ENCODE results near the gene ATP2C2.

ATP2C2 gene

DNA sequence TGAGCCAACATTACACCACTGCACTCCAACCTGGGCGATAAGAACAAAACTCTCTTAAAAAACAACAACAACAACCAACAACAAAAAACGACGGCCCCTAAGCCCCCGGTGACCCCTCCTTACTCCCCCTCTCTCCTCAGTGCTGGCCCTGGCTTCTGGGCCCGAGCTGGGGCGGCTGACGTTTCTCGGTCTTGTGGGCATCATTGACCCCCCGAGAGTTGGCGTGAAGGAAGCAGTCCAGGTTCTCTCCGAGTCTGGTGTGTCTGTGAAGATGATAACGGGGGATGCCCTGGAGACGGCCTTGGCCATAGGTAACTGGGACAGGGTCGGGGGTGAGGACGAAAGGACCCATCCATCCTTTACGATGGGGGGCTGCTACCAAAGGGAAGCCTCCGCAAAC lies 83.4 kb downstream of the ATP2C2 start:
- DNase-seq (ENCODE audit: low spot score): no peak

DNA sequence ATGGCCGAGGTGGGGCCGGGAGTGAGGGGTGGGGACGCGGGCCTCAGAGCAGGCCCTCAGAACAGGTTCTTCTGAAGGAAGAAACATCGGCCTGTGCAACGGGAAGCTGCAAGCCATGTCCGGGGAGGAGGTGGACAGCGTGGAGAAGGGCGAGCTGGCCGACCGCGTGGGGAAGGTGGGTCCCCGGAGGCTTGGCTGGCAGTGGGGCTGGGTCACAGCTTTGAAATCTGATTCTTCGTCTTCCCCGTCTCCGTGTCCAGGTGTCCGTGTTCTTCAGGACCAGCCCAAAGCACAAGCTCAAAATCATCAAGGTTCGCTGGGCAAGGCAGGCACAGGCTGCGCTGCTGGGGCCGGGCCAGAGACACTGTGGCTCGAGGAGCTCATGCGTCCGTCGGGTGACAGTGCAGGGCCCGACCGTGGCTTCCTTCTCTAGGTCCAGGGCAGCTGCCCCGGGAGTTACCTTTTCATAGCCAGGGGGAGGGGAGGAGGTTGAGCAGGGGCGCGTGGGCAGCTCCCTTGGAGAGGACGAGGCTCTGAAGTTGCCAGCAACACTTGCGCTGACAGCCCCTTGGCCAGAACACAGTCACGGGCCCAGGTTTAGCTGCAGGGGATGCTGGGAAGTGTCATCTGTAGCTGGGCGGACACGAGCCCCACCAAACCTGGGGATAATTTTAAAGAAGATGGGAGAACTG lies 84.9 kb downstream of the ATP2C2 start:
- DNase-seq (ENCODE audit: low spot score): no peak

DNA sequence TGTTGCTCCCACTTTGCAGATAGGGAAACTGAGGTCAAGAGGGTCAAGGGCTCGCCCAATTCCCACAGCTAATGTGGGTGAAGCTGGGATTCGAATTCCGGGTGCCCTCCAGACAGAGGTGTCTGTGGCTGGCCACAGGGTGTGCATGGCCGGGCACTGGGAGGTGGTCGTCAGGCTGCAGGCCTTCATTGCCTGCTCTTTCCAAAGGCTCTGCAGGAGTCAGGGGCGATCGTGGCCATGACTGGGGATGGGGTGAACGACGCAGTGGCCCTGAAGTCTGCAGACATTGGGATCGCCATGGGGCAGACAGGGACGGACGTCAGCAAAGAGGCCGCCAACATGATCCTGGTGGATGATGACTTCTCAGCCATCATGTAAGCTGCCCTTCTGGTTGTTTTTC lies 86.3 kb downstream of the ATP2C2 start:
- no peak for DNase-seq (ENCODE audit: low spot score)

DNA sequence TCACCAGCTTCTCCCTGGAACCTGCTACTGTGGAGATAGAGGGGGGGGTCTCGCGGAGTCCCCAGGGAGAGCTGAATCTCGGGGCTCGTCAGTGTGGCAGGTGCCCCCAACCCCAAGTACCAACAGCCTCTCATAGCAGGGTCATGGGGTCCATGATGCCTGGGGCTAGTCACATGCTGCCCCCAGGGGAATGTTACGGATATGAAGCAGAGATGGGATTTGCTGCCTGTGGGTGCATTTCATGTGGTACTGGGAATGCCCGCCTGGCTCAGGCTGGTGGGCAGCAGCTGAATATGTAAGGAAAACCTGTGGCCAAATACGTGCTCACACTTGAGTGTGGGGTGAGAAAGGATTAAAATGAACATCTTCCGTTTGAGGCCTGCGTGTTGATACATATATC lies 86.7 kb downstream of the ATP2C2 start:
- DNase-seq (ENCODE audit: low spot score): no peak

DNA sequence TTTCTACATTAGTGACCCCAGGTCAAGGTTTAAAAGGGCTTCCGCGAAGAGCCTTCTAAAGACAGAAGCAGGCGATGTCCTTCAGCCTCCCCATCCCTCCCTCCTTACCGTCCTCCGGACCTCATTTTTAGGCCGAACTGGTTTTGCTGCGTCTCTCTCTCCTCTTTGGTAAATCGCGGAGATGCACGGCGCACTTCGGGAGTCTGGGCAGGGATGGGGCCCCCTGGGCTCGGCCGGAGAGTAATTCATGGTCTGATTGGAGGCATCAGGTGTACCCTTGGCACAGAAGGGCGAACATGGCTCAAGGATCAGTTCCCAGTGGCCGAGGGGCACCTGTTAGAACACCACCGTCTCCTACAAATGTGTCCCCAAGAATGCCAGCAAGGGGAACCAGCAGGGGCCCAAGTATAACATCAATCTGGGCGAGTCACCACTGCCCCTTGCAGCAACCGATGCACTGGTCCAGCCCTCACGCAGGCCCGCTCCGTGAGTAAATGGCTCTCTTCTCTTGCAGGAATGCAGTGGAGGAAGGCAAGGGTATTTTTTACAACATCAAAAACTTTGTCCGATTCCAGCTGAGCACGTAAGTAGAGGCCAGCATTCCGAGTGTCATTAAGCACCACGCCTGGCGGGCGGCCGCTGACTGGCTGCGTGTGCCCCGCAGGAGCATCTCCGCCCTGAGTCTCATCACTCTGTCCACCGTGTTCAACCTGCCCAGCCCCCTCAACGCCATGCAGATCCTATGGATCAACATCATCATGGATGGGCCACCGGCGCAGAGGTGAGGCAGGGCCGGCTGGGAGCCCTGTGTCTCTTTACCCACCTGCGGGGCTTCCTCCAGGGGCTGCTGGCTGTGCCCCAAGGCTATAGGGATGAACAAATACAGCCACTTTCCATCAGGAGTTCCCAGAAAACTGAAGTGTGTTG lies 90.5 kb downstream of the ATP2C2 start:
- no peak for DNase-seq (ENCODE audit: low spot score)

DNA sequence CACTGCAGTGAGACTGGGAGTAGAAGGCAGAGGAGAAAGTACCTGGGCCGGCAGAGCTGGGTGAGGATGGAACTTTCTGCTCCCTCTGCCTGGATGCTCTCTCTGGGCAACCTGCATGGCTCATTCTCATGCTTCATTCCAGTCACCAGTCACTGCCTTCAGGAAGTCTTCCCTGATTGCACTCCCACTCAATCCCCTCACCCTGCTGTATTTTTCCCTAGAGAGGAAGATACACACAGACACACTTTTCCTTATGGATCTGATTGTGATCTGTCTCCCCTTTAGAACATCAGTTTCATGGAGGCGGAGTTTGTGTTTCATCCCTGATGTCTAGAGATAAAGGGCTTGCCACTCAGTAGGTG lies 91.2 kb downstream of the ATP2C2 start:
- no peak for DNase-seq (ENCODE audit: low spot score)

DNA sequence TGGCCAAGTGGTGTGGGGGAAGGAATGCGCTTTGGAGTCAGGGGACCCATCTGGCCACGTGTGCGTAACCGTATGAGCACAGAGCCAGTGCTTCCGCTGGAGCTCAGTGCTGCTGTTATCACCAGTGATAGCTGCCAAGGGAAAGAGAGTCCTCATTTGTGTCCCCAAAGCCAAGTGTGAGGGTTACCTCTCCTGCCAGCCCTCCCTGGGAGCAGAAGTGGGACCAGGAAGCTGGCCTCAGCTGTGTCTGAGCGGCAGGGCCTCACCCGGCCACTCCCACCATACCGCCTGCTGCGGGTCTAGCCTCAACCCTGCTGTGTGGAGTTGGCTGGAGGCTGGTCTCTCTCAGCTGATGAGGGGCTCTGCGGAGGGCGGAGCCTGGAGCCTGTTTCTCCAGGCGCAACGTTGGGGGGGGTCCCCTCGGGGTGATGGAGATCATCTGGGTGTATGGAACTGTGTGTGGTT lies 91.6 kb downstream of the ATP2C2 start:
- no peak for DNase-seq (ENCODE audit: low spot score)

DNA sequence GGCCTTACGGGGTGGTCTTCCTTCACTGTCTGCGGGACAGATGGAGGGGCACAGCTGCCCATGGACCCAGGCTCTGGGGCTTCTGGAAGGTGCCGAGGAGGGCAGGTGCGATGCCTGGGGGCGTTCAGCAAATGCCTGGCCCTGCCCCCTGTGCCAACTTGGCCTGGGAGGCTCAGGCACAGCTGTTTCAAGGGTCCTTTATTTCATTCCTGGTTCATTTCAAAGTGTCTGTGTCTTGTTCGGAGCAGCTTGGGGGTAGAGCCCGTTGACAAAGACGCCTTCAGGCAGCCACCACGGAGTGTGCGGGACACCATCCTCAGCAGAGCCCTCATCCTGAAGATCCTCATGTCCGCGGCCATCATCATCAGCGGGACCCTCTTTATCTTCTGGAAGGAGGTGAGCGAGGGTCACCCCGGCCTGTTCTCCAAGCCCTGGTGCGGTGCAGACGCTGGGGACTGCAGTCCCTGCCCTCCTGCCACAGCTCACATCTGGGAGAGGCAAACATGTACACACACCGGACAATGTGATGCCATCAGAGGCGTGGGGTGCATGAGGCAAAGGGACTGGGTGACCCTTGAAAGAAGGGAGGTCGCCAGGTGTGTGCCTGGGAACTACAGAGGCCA lies 92.2 kb downstream of the ATP2C2 start:
- no peak for DNase-seq (ENCODE audit: low spot score)

DNA sequence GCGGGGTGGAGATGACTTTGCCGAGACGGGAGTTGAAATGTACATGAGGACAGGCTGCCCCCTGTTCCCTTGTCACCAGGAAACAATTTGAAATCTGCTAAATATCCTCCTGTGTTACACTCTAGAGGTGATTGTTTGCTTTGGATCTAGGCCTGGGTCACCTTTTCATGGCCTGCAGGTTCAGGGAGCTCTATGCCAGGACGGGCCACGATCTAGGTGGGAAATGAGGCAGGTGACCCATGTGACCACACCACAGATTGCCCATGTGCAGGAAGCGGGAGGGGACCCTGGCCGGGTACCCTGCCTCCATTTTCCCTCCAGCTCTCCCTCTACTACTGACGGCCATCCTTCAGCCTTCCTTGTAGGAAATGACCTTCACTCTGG lies 92.7 kb downstream of the ATP2C2 start:
- no peak for DNase-seq (ENCODE audit: low spot score)

DNA sequence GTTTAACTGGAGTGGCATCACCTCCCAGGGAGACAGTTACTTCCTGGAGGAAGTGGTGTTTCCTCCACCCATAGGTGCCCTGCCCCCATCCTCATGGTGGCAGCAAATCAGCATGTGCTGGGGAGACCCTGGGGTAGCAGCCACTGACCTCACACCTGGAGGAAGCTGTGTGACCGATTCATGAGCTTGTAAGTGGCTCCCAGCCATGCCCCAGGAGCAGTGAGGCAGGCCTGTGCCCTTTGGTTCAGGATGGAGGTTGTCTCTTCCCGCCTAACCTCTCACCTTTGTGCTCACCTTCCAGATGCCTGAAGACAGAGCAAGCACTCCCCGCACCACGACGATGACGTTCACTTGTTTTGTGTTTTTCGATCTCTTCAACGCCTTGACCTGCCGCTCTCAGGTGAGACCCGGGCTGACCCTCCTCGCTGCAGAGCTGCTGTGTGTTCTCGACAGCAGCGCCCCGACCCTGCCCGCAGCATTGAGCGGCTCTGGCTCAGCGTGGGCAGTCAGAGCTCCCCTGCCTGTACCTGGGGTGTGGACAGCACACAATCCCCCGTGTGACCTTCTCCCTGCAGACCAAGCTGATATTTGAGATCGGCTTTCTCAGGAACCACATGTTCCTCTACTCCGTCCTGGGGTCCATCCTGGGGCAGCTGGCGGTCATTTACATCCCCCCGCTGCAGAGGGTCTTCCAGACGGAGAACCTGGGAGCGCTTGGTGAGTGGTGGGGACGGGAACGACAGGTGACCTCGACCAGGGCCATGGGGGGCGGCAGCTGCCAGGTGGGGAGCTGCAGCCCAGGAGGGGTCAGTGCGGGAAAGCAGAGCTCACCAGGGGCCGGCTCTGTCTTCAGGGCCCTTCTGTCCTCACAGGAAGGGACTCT lies 93.3 kb downstream of the ATP2C2 start:
- DNase-seq (ENCODE audit: low spot score): no peak

DNA sequence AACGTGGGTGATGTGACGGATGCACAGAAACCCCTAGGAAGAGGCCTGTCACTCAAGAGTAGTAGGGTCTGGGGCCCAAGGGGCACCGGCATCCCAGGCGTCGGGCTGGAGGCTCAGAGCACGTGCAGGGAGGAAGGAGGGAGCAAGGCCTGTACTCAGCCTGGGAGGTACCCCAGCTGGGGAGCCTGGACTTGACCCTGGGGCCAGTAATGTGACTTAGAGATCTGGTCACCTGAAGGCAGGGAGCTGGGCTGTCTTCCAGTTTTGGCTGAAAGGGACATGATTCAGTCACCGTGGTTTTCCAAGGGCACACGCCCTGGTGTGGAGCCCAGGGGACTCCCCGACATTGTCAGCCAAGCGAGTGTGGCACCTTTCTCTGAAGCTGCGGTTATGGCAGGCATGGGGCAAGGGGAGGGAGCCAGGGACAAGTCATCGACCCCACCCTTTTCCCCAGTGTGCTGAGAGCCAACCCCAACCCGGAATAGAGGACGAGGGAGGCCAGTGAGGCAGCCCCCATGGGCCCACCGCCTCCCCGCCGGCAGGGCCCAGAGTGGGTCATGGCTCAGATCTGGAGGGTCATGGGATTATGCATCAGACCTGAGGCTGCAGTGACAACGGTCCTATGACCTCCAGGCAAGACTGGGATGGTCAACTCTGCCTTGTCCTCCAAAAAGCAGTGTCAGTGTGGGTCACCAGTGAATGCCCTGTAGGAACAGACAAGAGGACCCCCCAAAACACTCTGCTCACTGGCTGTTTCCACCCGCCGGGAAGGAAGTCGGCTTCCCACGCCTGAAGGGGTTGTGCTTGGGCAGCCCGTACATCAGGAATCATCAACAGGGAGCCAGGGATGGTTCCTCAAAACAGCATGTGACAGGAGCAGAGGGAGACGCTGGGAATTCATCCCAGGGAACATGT lies 94.2 kb downstream of the ATP2C2 start:
- no peak for DNase-seq (ENCODE audit: low spot score)

DNA sequence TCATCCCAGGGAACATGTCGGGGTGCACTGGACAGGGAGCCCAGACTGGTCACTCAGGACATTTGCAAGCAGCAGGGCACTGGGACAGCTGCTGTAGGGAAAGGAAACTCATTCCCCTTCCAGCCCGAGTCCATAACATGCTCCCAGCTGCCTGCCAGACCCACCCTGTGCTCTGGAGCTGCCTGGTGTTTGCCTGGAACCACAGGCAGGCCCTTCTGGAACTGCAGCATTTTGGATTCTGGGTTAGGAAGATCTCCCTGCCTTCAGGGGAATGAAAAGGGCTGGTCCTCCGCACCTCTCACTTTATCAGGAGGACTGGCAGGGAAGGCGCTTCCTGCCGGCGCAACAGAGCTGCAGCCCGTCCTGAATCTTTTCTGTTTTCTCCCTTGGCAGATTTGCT lies 94.9 kb downstream of the ATP2C2 start:
- DNase-seq (ENCODE audit: low spot score): no peak

DNA sequence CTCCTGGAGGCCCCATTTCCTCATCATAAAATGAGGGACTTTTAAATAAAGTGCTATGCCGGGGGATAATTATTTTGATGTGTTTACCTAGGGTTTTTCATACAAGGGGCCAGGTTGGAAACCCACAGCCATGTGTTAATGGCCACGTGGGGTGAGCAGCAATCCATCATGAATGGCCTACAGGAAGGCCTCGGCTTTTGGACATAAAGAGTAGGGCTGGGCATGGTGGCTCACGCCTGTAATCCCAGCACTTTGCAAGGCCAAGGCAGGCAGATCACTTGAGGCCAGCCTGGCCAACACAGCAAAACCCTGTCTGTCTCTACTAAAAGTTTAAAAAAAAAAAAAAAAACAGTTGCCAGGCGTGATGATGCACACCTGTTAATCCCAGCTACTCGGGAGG lies 95.8 kb downstream of the ATP2C2 start:
- no peak for DNase-seq (ENCODE audit: low spot score)

DNA sequence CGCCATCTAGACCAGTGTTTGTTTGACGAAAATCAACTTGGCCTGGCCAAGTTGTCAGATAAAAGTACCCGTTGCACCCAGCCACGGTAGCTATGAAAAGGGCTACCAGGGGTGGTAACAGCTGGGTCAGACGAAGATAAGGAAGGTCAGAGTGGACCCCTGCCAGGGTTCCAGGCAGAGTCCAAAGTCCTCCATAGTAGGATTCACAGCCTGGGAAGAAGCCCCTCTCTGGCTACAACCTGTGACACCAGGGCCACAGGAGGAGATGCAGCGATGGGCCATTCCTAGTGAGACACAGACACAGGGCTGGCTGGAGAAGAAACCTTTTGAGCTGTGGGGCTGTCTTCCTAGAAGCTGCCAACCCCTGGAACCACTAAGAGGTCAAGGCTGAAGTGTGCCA lies 96.8 kb downstream of the ATP2C2 start:
- DNase-seq (ENCODE audit: low spot score): no peak

DNA sequence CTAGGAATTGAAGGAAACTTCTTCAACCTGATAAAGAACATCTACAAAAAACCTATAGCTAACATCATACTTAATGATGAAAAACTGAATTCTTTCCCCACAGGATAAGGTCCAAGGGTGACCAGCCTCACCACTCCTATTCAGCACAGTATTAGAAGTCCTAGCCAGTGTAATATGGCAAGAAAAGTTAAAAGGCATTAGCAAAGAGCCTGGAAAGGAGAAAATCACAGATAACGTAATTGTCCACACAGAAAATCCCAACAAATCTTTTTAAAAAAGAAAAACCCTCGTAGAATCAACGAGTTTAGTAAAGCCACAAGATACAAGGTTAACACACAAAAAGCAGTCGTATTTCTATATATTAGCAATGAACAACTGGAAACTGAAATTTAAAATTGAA lies 98.4 kb downstream of the ATP2C2 start:
- DNase-seq (ENCODE audit: low spot score): no peak

DNA sequence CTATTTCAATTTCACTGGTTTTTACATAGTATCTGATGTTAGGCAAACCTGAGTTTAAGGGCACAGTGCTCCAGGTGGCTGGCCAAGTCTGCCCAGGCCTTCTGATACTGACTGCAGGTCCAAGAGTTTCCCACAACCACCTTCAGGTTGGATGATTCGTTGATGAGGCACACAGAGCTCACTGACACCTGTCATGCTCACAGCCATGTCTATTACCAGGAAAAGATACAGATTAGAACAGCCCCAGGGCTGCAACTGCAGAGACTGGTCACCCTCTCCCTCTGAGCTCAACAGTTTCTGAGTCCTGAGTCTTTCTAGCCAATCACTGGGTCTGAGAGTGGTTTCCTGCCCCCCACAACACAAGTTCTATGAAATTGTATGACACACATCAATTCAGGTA lies 98.9 kb downstream of the ATP2C2 start:
- DNase-seq (ENCODE audit: low spot score): no peak

DNA sequence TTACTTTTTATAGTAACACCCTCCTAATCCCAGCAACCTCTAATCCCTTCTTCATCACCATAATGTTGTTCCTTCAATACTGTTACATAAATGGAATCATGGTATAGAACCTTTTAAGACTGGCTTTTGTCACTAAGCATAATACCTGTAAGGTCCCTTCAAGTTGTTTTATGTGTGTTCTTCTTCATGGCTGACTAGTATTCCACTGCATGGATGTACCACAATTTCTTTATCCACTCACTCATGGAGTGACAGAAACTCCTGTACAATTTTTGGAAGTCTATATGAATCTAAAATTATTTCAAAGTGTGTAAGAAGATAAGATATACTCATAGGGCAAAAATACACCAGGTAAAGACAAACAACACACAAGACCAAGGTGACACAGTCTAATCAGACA lies 99.4 kb downstream of the ATP2C2 start:
- DNase-seq (ENCODE audit: low spot score): no peak

DNA sequence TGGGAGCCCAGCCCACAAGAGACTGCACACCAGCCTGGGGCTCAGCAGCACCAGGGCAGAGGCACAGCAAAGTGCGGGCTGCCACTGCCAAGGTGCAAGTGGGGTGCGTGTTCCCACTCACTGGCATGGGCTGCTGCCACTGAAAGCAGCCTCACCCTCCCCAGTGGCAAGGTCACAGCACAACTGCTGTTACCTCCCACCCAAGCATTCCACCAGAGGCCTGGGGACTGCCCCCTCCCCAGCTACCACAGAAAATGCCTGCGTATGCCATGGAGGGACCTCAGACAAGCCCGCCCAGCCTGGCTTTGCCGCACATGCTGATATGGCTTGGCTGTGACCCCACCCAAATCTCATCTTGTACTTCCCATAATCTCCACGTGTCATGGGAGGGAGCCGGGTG lies 103.0 kb downstream of the ATP2C2 start:
- DNase-seq (ENCODE audit: low spot score): no peak

DNA sequence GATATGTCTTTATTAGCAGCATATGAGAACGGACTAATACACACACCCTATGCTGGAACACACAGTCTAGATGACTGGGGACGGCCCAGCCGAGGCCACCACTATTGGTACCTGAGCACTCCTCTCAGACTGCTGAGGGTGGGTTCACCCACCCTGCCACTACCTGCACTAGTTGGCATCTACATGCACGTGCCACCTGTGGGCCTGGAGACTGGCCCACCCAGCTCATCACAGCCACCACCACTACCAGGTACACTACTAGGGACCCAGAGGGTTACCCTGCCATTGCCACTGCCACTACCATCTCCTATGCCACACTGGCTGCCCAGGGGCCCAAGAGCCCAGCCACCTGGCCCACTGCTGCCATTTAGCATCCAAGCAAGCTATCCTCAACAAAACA lies 103.6 kb downstream of the ATP2C2 start:
- no peak for DNase-seq (ENCODE audit: low spot score)

DNA sequence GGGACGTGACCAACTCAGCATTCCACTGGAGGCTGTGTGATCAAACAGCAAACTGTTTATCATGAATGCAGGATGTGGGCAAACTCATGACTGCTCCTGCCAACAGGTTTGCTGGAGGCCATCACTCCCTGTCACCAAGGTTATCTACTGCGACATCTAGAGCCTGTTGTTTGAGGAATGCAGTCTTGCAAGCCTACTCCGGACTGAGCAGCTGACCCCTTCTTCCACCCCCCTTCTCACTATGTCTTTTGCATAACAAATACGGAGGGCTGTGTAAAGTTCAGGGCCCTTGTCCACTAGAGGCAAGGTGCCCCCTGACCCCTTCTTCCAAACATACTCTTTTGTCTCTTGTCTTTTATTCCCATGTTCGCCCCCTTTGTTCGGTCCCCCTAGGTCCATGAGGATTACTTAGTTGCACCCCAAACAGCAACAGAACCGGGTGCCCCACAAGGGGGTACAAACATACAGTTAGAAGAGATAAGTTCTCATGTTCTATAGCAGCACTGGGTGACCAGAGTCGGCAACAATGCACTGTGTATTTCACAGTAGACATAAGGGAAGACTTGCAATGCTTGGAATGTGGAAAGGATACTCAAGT lies 107.4 kb downstream of the ATP2C2 start:
- no peak for DNase-seq (ENCODE audit: low spot score)

DNA sequence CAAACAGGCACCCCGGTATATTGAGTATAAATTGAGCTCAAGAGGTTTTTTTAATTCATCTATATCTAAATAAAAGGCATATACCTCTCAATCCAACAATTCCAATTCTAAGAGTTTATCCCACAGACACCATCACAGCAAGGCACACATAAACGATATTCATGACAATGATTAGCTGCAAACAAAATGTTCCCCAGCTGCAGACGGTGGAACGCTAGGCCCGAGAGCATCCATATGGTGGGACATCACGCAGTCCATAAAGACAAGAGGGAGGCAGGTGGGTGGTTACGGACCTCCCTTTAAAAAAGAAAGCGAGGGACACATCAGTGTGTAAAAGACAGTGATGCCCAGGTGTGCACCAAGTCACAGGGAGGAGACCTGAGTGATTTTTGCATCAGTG lies 108.1 kb downstream of the ATP2C2 start:
- DNase-seq (ENCODE audit: low spot score): no peak

Measured in AG08396 (cell line).